ENCODE results near the gene ZNF550.
"Not testable (repeated sequence)": the region's sequence is repeated elsewhere in the genome, so short reads cannot be mapped to it uniquely, and the experiment has no call there.

The ZNF550 gene

GRCh38 chr19:57566396-57567265, 7.0 kb upstream of the ZNF550 start:
- Histone ChIP-seq H3K36me3 (ENCODE audit: insufficient read depth, low read length) (peaks cover 10% of the 10 kb centered on the region), H3K4me3 (ENCODE audit: low read length) (no peak overlapping the region), H3K4me1 (ENCODE audit: insufficient read depth, low read length) (no peaks in the 10 kb centered on the region), H3K9me3 (ENCODE audit: low read length) (peaks cover 45% of the 10 kb centered on the region), H3K27me3 (ENCODE audit: insufficient read depth, low read length) (no peaks in the 10 kb centered on the region), H2AFZ (ENCODE audit: low read depth, low read length) (no peak overlapping the region)

- H3K4me3 ChIP-seq (ENCODE audit: low read length): no peak overlapping the region
- peaks cover 28% of the 10 kb centered on the region for H3K9me3 ChIP-seq (ENCODE audit: low read length)
- peaks cover 4% of the 10 kb centered on the region for H3K4me1 ChIP-seq (ENCODE audit: insufficient read depth, low read length)
- no peak overlapping the region for H2AFZ ChIP-seq (ENCODE audit: low read depth, low read length)
- no peaks in the 10 kb centered on the region for H3K36me3 ChIP-seq (ENCODE audit: insufficient read depth, low read length)
- H3K27me3 ChIP-seq (ENCODE audit: insufficient read depth, low read length): no peaks in the 10 kb centered on the region
Measured at GRCh38 chr19:57563547-57563946, 3.9 kb upstream of the ZNF550 start.

- Histone ChIP-seq H2AFZ (ENCODE audit: low read depth, low read length) (peak overlapping the region; percentile 58), H3K4me3 (ENCODE audit: low read length) (peak overlapping the region; percentile 86), H3K36me3 (ENCODE audit: insufficient read depth, low read length) (peaks cover 14% of the 10 kb centered on the region), H3K9me3 (ENCODE audit: low read length) (peaks cover 15% of the 10 kb centered on the region), H3K4me1 (ENCODE audit: insufficient read depth, low read length) (peaks cover 16% of the 10 kb centered on the region), H3K27me3 (ENCODE audit: insufficient read depth, low read length) (no peaks in the 10 kb centered on the region)
Measured at GRCh38 chr19:57560049-57560491, 407 bp upstream of the ZNF550 start.

- H2AFZ ChIP-seq (ENCODE audit: low read depth, low read length): peak overlapping the region; percentile 58
- peaks cover 19% of the 10 kb centered on the region for H3K9me3 ChIP-seq (ENCODE audit: low read length)
- peak overlapping the region; percentile 86 for H3K4me3 ChIP-seq (ENCODE audit: low read length)
- H3K27me3 ChIP-seq (ENCODE audit: insufficient read depth, low read length): no peaks in the 10 kb centered on the region
- H3K36me3 ChIP-seq (ENCODE audit: insufficient read depth, low read length): peaks cover 24% of the 10 kb centered on the region
- peaks cover 16% of the 10 kb centered on the region for H3K4me1 ChIP-seq (ENCODE audit: insufficient read depth, low read length)
Measured at GRCh38 chr19:57559008-57559403, 657 bp downstream of the ZNF550 start.

GRCh38 chr19:57558525-57558924, 1.1 kb downstream of the ZNF550 start:
- Histone ChIP-seq H3K4me1 (ENCODE audit: insufficient read depth, low read length) (peaks cover 16% of the 10 kb centered on the region), H2AFZ (ENCODE audit: low read depth, low read length) (no peak overlapping the region), H3K4me3 (ENCODE audit: low read length) (peak overlapping the region; percentile 86), H3K9me3 (ENCODE audit: low read length) (peaks cover 19% of the 10 kb centered on the region), H3K27me3 (ENCODE audit: insufficient read depth, low read length) (no peaks in the 10 kb centered on the region), H3K36me3 (ENCODE audit: insufficient read depth, low read length) (peaks cover 29% of the 10 kb centered on the region)

- Histone ChIP-seq H3K27me3 (ENCODE audit: insufficient read depth, low read length) (no peaks in the 10 kb centered on the region), H3K4me1 (ENCODE audit: insufficient read depth, low read length) (peaks cover 16% of the 10 kb centered on the region), H2AFZ (ENCODE audit: low read depth, low read length) (no peak overlapping the region), H3K9me3 (ENCODE audit: low read length) (peaks cover 25% of the 10 kb centered on the region), H3K36me3 (ENCODE audit: insufficient read depth, low read length) (peaks cover 38% of the 10 kb centered on the region), H3K4me3 (ENCODE audit: low read length) (peak overlapping the region; percentile 86)
Measured at GRCh38 chr19:57557659-57558058, 2.0 kb downstream of the ZNF550 start.

- peaks cover 1% of the 10 kb centered on the region for H3K4me1 ChIP-seq (ENCODE audit: insufficient read depth, low read length)
- H3K9me3 ChIP-seq (ENCODE audit: low read length): peaks cover 54% of the 10 kb centered on the region
- no peak overlapping the region for H2AFZ ChIP-seq (ENCODE audit: low read depth, low read length)
- no peaks in the 10 kb centered on the region for H3K27me3 ChIP-seq (ENCODE audit: insufficient read depth, low read length)
- no peak overlapping the region for H3K4me3 ChIP-seq (ENCODE audit: low read length)
- peaks cover 85% of the 10 kb centered on the region for H3K36me3 ChIP-seq (ENCODE audit: insufficient read depth, low read length)
Measured at GRCh38 chr19:57552432-57552831, 7.2 kb downstream of the ZNF550 start.

- H2AFZ ChIP-seq (ENCODE audit: low read depth, low read length): no peak overlapping the region
- H3K27me3 ChIP-seq (ENCODE audit: insufficient read depth, low read length): no peaks in the 10 kb centered on the region
- H3K9me3 ChIP-seq (ENCODE audit: low read length): peaks cover 61% of the 10 kb centered on the region
- H3K4me3 ChIP-seq (ENCODE audit: low read length): no peak overlapping the region
- H3K36me3 ChIP-seq (ENCODE audit: insufficient read depth, low read length): peaks cover 91% of the 10 kb centered on the region
- H3K4me1 ChIP-seq (ENCODE audit: insufficient read depth, low read length): no peaks in the 10 kb centered on the region
Measured at GRCh38 chr19:57546513-57546912, 13.2 kb downstream of the ZNF550 start.

- Histone ChIP-seq H2AFZ (ENCODE audit: low read depth, low read length) (no peak overlapping the region), H3K9me3 (ENCODE audit: low read length) (peaks cover 74% of the 10 kb centered on the region), H3K4me1 (ENCODE audit: insufficient read depth, low read length) (no peaks in the 10 kb centered on the region), H3K4me3 (ENCODE audit: low read length) (no peak overlapping the region), H3K36me3 (ENCODE audit: insufficient read depth, low read length) (peaks cover 90% of the 10 kb centered on the region), H3K27me3 (ENCODE audit: insufficient read depth, low read length) (no peaks in the 10 kb centered on the region)
Measured at GRCh38 chr19:57537953-57538547, 21.6 kb downstream of the ZNF550 start.

- H3K4me1 ChIP-seq (ENCODE audit: insufficient read depth, low read length): peaks cover 9% of the 10 kb centered on the region
- H2AFZ ChIP-seq (ENCODE audit: low read depth, low read length): peak within 1 kb of the TSS; percentile 56
- peaks cover 15% of the 10 kb centered on the region for H3K36me3 ChIP-seq (ENCODE audit: insufficient read depth, low read length)
Measured at GRCh38 chr19:57527136-57527881, 32.4 kb downstream of the ZNF550 start, which contains the start of gene ZNF549. TSS of gene ZNF549 (plus strand) at chr19:57527356. CDS start at chr19:57527574, 218 bp downstream.

GRCh38 chr19:57518021-57518420, 41.6 kb downstream of the ZNF550 start:
- Histone ChIP-seq H3K36me3 (ENCODE audit: insufficient read depth, low read length) (peaks cover 20% of the 10 kb centered on the region), H3K9me3 (ENCODE audit: low read length) (peaks cover 17% of the 10 kb centered on the region)
- H2AFZ ChIP-seq (ENCODE audit: low read depth, low read length); H3K4me1 ChIP-seq (ENCODE audit: insufficient read depth, low read length); H3K4me3 ChIP-seq (ENCODE audit: low read length); H3K27me3 ChIP-seq (ENCODE audit: insufficient read depth, low read length): not testable (repeated sequence)

More at GRCh38 chr19:57527136-57527881, 32.4 kb downstream of the ZNF550 start, which contains the start of gene ZNF549:
- peaks cover 9% of the 10 kb centered on the region for H3K9me3 ChIP-seq (ENCODE audit: low read length)
- H3K27me3 ChIP-seq (ENCODE audit: insufficient read depth, low read length): no peaks in the 10 kb centered on the region
- peak within 1 kb of the TSS; percentile 95 for H3K4me3 ChIP-seq (ENCODE audit: low read length)

- Histone ChIP-seq H3K36me3 (ENCODE audit: insufficient read depth, low read length) (peaks cover 21% of the 10 kb centered on the region), H2AFZ (ENCODE audit: low read depth, low read length) (no peak overlapping the region), H3K27me3 (ENCODE audit: insufficient read depth, low read length) (no peaks in the 10 kb centered on the region), H3K4me1 (ENCODE audit: insufficient read depth, low read length) (no peaks in the 10 kb centered on the region), H3K9me3 (ENCODE audit: low read length) (peaks cover 21% of the 10 kb centered on the region), H3K4me3 (ENCODE audit: low read length) (no peak overlapping the region)
Measured at GRCh38 chr19:57515255-57515654, 44.4 kb downstream of the ZNF550 start.

GRCh38 chr19:57512845-57513244, 46.8 kb downstream of the ZNF550 start:
- Histone ChIP-seq H3K9me3 (ENCODE audit: low read length) (peaks cover 17% of the 10 kb centered on the region), H2AFZ (ENCODE audit: low read depth, low read length) (no peak overlapping the region), H3K27me3 (ENCODE audit: insufficient read depth, low read length) (no peaks in the 10 kb centered on the region)

More at GRCh38 chr19:57512845-57513244, 46.8 kb downstream of the ZNF550 start:
- Histone ChIP-seq H3K36me3 (ENCODE audit: insufficient read depth, low read length) (peaks cover 24% of the 10 kb centered on the region), H3K4me1 (ENCODE audit: insufficient read depth, low read length) (no peaks in the 10 kb centered on the region), H3K4me3 (ENCODE audit: low read length) (no peak overlapping the region)

Data from neuron (in vitro differentiated cells).